OCI-LY3 (cell line): ENCODE results near the gene KRCC1.

Source experiments
- EZH2phosphoT487 ChIP-seq: fragments of 200-600 bp; shearing (Covaris generic); IDR thresholded peaks from 2 replicates; pipeline ENCODE4 v1.6.1; 2018; ENCODE audit warnings: antibody characterized with exemption, mixed run types, low read depth
- TF ChIP-seq, protein P1 (sequence below): fragments of 200-600, 300-600 bp; sonication (generic); IDR thresholded peaks from 2 replicates; pipeline ENCODE4 v1.5.1; 2014; ENCODE audit warnings: antibody characterized with exemption, low read length, low read depth

DNA sequence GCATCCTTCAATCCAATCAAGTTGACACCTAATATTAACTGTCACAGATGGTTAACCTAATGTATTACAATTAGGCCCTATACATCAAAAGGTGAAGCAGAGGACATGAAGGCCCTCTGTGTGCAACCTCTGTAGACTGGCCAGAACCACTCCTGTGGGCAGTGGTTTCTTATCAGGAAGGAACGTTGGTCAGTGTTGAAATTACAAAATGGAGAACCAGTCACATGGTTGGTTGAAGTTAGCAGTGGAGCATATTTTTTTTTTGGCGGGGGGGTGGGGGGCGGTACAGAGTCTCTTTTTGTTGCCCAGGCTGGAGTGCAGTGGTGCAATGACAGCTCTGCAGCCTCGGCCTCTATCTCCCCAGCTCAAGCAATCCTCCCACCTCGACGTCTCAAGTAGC is 59.0 kb downstream of the KRCC1 start:
- TF ChIP-seq, protein P1, sequence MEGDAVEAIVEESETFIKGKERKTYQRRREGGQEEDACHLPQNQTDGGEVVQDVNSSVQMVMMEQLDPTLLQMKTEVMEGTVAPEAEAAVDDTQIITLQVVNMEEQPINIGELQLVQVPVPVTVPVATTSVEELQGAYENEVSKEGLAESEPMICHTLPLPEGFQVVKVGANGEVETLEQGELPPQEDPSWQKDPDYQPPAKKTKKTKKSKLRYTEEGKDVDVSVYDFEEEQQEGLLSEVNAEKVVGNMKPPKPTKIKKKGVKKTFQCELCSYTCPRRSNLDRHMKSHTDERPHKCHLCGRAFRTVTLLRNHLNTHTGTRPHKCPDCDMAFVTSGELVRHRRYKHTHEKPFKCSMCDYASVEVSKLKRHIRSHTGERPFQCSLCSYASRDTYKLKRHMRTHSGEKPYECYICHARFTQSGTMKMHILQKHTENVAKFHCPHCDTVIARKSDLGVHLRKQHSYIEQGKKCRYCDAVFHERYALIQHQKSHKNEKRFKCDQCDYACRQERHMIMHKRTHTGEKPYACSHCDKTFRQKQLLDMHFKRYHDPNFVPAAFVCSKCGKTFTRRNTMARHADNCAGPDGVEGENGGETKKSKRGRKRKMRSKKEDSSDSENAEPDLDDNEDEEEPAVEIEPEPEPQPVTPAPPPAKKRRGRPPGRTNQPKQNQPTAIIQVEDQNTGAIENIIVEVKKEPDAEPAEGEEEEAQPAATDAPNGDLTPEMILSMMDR: no peak
- no peak for TF ChIP-seq EZH2phosphoT487
